Measurements from ENCODE around the gene RAB3B. TPM values are rescaled to one million over a fixed set of nuclear protein-coding genes. Genes with fewer than 3 reads are reported as not detected.
"Not testable (repeated sequence)": the region's sequence is repeated elsewhere in the genome, so short reads cannot be mapped to it uniquely, and the experiment has no call there.

Gene RAB3B
- total RNA-seq, 1 donor = 77.3 TPM

DNA sequence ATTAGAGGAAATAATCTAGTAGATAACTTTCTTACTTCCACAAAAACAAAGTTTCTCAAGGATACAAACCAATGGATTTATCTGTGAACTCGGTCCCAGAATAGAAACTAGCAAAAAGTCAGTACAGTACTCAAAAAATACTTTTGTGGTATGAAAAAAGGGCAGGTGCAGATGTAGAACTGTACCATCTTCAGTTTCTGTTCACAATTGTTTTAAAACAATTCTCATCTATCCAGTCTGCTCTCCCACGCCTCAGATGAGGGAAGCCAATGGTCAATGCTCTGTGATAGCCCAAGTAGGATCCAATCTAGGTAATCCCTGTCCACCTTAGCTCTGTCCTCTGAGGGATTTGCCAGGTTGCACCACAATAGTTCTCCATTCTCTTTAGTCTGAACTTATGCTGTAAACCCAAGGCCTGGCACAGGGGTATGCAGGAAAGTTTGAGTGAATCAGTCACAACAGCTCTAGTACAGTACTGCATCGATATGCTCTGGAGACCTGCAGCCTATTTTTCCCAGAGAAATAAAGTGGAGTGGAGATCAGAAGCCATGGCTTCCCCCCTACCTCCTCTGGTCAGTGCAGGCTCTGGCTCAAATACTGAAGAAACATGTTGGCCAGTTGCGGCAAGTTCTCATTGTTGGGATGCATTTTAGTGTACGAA, 41.8 kb upstream of the RAB3B start:
- TF ChIP-seq, protein P1, sequence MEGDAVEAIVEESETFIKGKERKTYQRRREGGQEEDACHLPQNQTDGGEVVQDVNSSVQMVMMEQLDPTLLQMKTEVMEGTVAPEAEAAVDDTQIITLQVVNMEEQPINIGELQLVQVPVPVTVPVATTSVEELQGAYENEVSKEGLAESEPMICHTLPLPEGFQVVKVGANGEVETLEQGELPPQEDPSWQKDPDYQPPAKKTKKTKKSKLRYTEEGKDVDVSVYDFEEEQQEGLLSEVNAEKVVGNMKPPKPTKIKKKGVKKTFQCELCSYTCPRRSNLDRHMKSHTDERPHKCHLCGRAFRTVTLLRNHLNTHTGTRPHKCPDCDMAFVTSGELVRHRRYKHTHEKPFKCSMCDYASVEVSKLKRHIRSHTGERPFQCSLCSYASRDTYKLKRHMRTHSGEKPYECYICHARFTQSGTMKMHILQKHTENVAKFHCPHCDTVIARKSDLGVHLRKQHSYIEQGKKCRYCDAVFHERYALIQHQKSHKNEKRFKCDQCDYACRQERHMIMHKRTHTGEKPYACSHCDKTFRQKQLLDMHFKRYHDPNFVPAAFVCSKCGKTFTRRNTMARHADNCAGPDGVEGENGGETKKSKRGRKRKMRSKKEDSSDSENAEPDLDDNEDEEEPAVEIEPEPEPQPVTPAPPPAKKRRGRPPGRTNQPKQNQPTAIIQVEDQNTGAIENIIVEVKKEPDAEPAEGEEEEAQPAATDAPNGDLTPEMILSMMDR (IDR thresholded peaks at IDR 0.05; ENCODE audit: insufficient read depth, low read depth, low read length) = no peak
- DNase-seq (ENCODE audit: low read depth) = no peak

DNA sequence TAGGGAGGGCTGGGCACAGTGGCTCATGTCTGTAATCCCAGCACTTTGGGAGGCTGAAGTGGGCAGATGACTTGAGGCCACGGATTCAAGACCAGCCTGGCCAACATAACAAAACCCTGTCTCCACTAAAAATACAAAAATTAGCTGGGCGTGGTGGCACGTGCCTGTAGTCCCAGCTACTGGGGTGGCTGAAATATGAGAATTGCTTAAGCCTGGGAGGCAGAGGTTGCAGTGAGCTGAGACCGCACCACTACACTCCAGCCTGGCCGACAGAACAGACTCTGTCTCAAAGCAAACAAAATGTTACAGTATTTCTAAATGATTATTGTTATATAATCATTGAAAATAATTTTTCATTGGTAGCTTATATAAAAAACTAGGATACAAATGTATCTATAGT, 38.3 kb upstream of the RAB3B start:
- not testable (repeated sequence) for H3K4me3 ChIP-seq (ENCODE audit: low read depth, low read length)

More for the DNA sequence above, 41.8 kb upstream of the RAB3B start:
- peak overlapping the region; percentile 91 for H3K4me3 ChIP-seq (ENCODE audit: low read depth, low read length)

DNA sequence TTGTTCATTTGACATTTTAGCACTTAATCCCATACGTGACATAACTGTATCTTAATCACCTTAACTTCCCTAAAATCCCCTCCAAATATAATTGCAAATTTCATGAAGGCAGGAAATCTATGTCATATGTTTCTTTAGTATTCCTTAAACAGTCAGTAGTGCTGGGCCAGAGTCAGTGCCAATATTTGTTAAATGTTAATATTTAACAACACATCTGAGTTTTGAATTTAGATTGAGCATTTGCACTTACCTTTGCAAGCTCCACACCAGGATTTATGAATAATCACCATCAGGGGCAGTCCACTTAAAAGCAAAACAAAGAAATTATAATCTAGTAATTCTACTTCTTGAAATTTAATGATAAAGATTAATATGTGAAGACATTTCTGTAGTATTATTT, 37.8 kb upstream of the RAB3B start:
- TF ChIP-seq, protein P1 (IDR thresholded peaks at IDR 0.05; ENCODE audit: insufficient read depth, low read depth, low read length) = no peak
- H3K4me3 ChIP-seq (ENCODE audit: low read depth, low read length) = no peak overlapping the region
- DNase-seq (ENCODE audit: low read depth) = no peak

More for the DNA sequence above, 38.3 kb upstream of the RAB3B start:
- not testable (repeated sequence) for DNase-seq (ENCODE audit: low read depth)

DNA sequence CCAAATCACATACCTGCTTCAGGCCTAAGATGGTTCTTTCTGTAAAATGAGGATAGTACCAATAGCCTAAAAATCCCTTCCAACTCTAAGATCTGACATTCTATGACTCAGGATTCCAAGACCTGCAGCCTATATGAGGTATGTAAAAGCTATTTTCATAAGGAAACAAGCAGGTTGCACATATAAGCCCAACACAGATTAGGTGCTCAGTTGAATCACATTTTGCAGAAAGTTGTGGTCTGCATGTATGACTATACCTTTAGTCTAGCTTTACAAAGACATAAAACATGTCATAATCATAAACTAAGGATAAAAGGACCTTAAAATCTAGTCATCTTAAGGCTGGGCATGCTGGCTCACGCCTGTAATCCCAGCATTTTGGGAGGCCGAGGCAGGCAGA, 35.8 kb upstream of the RAB3B start:
- no peak overlapping the region for H3K4me3 ChIP-seq (ENCODE audit: low read depth, low read length)
- TF ChIP-seq, protein P1 (IDR thresholded peaks at IDR 0.05; ENCODE audit: insufficient read depth, low read depth, low read length) = no peak
- DNase-seq (ENCODE audit: low read depth) = no peak

DNA sequence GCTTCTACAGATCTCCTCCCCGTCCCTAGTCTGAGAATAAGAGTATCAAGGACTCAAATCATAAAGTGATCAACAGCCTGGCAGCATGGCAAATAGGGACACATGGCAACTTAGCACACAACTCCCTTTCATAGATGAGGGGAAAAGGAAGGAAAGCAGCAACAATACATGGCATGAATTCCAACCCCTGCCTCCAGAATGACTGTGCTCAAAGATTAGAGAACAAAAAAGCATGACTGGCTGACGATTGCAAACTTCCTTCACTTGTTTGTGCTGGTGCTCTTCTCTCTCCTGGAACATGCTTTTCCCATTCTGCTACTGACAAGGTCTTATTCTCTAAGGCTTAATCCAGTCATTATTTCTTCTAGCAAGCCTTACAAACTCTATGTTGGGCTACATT, 31.6 kb upstream of the RAB3B start:
- no peak for DNase-seq (ENCODE audit: low read depth)
- TF ChIP-seq, protein P1 (IDR thresholded peaks at IDR 0.05; ENCODE audit: insufficient read depth, low read depth, low read length) = no peak
- no peak overlapping the region for H3K4me3 ChIP-seq (ENCODE audit: low read depth, low read length)

DNA sequence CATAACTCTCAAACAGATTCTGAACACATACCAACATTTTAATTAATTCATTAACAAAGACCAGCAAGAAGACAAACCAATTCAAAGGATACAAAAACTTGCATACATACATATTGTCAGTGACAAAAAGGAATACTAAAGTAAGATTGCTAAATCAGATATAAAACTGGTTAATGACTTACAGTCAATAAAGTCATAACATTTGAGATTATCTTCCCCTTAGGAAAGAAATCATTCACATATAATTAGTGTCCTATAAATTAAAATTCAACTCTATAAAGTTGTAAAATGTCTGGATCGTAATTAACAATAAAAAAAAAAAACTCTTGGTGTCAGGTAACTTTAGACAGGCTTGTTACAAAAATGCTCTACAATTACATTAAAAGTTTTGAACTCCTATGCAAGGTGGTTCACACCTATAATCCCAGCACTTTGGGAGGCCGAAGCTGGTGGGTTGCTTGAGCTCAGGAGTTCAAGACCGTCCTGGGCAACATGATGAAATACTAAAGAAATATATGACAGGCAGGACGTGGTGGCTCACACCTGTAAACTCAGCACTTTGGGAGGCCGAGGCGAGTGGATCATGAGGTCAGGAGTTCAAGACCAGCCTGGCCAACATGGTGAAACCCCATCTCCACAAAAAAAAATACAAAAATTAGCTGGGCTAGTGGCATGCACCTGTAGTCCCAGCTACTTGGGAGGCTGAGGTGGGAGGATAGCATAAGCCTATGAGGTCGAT, 17.7 kb upstream of the RAB3B start:
- no peak overlapping the region for H3K4me3 ChIP-seq (ENCODE audit: low read depth, low read length)
- DNase-seq (ENCODE audit: low read depth) = no peak
- TF ChIP-seq, protein P1 (IDR thresholded peaks at IDR 0.05; ENCODE audit: insufficient read depth, low read depth, low read length) = no peak

DNA sequence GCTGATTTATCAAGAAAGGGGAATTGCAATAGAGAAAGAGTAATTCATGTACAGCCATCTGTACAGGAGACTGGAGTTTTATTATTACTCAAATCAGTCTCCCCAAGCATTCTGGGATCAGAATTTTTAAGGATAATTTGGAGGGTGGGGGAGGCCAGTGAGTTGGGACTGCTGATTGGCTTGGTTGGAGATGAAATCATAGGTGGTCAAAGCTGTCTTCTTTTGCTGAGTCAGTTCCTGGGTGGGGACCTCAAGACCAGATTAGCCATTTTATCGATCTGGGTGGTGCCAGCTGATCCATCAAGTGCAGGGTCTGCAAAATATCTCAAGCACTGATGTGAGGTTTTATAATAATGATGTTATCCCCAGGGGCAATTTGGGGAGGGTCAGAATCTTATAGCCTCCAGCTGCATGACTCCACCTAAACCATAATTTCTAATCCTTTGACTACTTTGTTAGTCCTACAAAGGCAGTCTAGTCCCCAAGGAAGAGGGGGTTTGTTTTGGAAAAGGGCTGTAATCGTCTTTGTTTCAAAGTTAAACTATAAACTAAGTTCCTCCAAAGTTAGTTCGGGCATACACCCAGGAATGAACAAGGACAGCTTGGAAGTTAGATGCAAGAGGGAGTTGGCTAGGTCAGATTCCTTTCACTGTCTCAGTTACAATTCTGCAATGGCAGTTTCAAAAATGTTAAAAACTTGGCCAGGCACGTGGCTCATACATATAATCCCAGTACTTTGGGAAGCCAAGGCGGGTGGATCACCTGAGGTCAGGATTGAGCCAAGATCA, 16.9 kb upstream of the RAB3B start:
- H3K4me3 ChIP-seq (ENCODE audit: low read depth, low read length) = no peak overlapping the region
- DNase-seq (ENCODE audit: low read depth) = no peak
- TF ChIP-seq, protein P1 (IDR thresholded peaks at IDR 0.05; ENCODE audit: insufficient read depth, low read depth, low read length) = no peak

DNA sequence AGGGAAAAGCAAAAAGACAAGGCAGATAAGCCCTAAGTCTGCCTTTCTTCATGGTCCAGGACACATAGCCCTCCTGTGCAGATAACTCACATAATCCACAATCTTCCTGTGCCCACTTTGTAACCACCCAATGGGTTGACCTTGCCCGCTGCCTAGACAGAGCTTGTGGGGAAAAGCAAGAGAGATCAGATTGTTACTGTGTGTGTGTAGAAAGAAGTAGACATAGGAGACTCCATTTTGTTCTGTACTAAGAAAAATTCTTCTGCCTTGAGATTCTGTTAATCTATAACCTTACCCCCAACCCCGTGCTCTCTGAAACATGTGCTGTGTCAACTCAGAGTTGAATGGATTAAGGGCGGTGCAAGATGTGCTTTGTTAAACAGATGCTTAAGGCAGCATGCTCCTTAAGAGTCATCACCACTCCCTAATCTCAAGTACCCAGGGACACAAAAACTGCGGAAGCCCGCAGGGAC, 15.6 kb upstream of the RAB3B start:
- DNase-seq (ENCODE audit: low read depth) = not testable (repeated sequence)

DNA sequence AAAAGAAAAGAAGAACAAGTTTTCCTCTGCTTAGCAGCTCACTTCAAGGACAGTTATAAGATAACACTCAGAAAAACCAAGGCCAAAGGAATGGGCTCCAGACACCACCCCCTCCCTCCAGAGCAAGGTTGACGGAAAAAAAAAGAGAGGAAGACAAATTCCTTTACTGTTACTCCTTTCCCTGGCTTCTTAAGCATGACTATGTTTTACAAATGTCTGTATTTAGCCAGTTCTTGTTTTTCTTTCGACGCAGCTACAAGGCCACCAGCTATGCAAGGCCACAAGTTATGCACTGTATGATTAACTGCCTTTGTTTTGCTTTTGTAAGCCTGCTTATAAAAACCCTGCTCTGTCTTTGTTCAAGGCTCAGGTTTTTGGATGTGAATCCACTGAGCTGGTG, 15.0 kb upstream of the RAB3B start:
- not testable (repeated sequence) for H3K4me3 ChIP-seq (ENCODE audit: low read depth, low read length)
- DNase-seq (ENCODE audit: low read depth) = peak; percentile 71

More for the DNA sequence above, 15.6 kb upstream of the RAB3B start:
- H3K4me3 ChIP-seq (ENCODE audit: low read depth, low read length) = not testable (repeated sequence)

Data from fibroblast of villous mesenchyme (primary cell).